ENCODE measurements around the gene MAIP1. TPM values are rescaled to one million over a fixed set of nuclear protein-coding genes. Genes with fewer than 3 reads are reported as not detected.

The MAIP1 gene
- total RNA-seq, 1 experiment from 2014 or later, result 27.9 TPM

DNA sequence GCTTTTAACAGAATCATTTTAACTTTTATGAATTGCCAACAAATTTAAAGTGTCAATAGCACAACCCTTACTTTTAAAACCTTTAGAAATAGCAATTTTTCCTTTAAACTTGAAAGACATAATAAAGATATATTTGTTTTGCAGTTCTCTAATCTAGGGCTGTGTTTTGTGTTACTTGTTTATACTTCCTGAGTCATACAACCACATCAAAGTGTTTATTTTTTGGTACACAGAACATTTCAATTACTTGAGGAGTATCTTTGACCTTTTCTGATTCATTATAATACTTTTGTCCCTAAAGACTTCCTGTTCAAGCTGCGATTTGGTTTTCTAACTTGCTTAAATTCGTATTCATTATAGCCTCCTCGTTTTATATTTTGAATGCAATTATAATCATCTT lies 21.9 kb upstream of the MAIP1 start:
- Mint-ChIP-seq H3K9me3 (ENCODE audit: low read depth, unreplicated experiment) (no peaks in the 10 kb centered on the region), H3K27ac (ENCODE audit: unreplicated experiment) (no peak overlapping the region), H3K36me3 (ENCODE audit: insufficient read depth, unreplicated experiment) (peaks cover 40% of the 10 kb centered on the region), H3K27me3 (ENCODE audit: unreplicated experiment) (no peaks in the 10 kb centered on the region), H3K4me3 (ENCODE audit: low read depth, unreplicated experiment) (no peak overlapping the region), H3K4me1 (ENCODE audit: low read depth, unreplicated experiment) (no peaks in the 10 kb centered on the region)
- no TSS peak for BruUV-seq (replicated peaks)
- TF ChIP-seq, protein P1, sequence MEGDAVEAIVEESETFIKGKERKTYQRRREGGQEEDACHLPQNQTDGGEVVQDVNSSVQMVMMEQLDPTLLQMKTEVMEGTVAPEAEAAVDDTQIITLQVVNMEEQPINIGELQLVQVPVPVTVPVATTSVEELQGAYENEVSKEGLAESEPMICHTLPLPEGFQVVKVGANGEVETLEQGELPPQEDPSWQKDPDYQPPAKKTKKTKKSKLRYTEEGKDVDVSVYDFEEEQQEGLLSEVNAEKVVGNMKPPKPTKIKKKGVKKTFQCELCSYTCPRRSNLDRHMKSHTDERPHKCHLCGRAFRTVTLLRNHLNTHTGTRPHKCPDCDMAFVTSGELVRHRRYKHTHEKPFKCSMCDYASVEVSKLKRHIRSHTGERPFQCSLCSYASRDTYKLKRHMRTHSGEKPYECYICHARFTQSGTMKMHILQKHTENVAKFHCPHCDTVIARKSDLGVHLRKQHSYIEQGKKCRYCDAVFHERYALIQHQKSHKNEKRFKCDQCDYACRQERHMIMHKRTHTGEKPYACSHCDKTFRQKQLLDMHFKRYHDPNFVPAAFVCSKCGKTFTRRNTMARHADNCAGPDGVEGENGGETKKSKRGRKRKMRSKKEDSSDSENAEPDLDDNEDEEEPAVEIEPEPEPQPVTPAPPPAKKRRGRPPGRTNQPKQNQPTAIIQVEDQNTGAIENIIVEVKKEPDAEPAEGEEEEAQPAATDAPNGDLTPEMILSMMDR (IDR thresholded peaks at IDR 0.05; ENCODE audit: unreplicated experiment), result no peak
- DNase-seq, result no peak
- CTCF ChIA-PET, result no interaction called here
- intact Hi-C loops (cut with micrococcal nuclease; ENCODE audit: unreplicated experiment), result no loop called here

DNA sequence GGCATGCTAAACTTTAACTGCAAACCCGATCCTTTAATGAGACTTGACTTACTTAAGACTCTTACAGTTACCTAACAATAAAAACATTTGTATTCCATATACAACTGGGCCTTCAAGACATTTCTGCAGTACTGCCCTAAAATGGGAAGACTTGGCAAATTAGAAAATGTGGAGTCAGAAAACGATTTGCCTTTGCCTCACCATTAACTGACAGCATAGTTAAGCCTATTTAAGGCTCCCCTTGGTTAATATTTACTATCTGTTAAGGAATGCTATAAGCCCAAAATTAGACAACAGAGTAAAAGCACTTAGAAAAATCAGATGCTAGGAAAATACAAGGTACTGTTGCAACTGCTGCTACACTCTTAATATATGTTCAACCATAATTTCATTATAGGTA lies 18.8 kb upstream of the MAIP1 start:
- Mint-ChIP-seq H3K27me3 (ENCODE audit: unreplicated experiment) (no peaks in the 10 kb centered on the region), H3K4me3 (ENCODE audit: low read depth, unreplicated experiment) (no peak overlapping the region), H3K36me3 (ENCODE audit: insufficient read depth, unreplicated experiment) (peaks cover 28% of the 10 kb centered on the region), H3K9me3 (ENCODE audit: low read depth, unreplicated experiment) (no peaks in the 10 kb centered on the region), H3K4me1 (ENCODE audit: low read depth, unreplicated experiment) (no peaks in the 10 kb centered on the region), H3K27ac (ENCODE audit: unreplicated experiment) (no peak overlapping the region)
- DNase-seq, result no peak
- CTCF ChIA-PET, result no interaction called here
- BruUV-seq (replicated peaks), result no TSS peak
- TF ChIP-seq, protein P1 (IDR thresholded peaks at IDR 0.05; ENCODE audit: unreplicated experiment), result no peak
- intact Hi-C loops (cut with micrococcal nuclease; ENCODE audit: unreplicated experiment), result no loop called here

GRCh38 chr2:199940373-199940772 lies 15.0 kb upstream of the MAIP1 start:
- H3K27ac Mint-ChIP-seq (ENCODE audit: unreplicated experiment), result no peak overlapping the region
- TF ChIP-seq, protein P1 (IDR thresholded peaks at IDR 0.05; ENCODE audit: unreplicated experiment), result no peak

DNA sequence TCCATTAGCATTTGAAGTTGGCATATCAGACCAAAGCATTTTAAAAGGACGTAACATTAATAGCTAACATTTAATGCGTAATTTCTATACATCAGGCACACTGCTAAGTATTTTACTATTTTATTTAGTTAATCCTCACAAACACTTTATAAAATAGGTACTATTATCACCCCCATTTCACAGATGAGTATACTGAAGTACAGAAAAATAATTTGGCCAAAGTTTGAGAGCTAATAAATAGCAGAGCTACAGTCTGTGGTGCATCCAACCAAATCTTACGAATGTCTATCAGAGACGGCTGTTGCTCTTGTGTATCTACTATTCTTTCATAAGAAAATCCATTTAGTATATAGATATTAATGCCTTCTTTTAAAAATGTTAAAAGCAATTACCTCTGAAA lies 12.0 kb upstream of the MAIP1 start:
- no peaks in the 10 kb centered on the region for H3K9me3 Mint-ChIP-seq (ENCODE audit: low read depth, unreplicated experiment)
- no peak overlapping the region for H3K4me3 Mint-ChIP-seq (ENCODE audit: low read depth, unreplicated experiment)
- H3K27ac Mint-ChIP-seq (ENCODE audit: unreplicated experiment), result no peak overlapping the region
- DNase-seq, result no peak
- CTCF ChIA-PET, result interaction anchor here (0.5 to 0.6 kb wide), 2 partner anchors 363 to 805 kb away, joined by 5 to 6 read pairs; partner anchors contain the start of gene SPATS2L
- intact Hi-C loops (cut with micrococcal nuclease; ENCODE audit: unreplicated experiment), result loop anchor here (5.0 kb wide), 1 partner anchor 81 kb away; no protein-coding TSS in a partner anchor
- no peaks in the 10 kb centered on the region for H3K27me3 Mint-ChIP-seq (ENCODE audit: unreplicated experiment)
- TF ChIP-seq, protein P1 (IDR thresholded peaks at IDR 0.05; ENCODE audit: unreplicated experiment), result no peak
- H3K36me3 Mint-ChIP-seq (ENCODE audit: insufficient read depth, unreplicated experiment), result peaks cover 32% of the 10 kb centered on the region
- H3K4me1 Mint-ChIP-seq (ENCODE audit: low read depth, unreplicated experiment), result no peaks in the 10 kb centered on the region
- no TSS peak for BruUV-seq (replicated peaks)

More at GRCh38 chr2:199940373-199940772, 15.0 kb upstream of the MAIP1 start:
- no peaks in the 10 kb centered on the region for H3K4me1 Mint-ChIP-seq (ENCODE audit: low read depth, unreplicated experiment)
- DNase-seq, result no peak
- H3K9me3 Mint-ChIP-seq (ENCODE audit: low read depth, unreplicated experiment), result no peaks in the 10 kb centered on the region
- H3K36me3 Mint-ChIP-seq (ENCODE audit: insufficient read depth, unreplicated experiment), result peaks cover 26% of the 10 kb centered on the region
- BruUV-seq (replicated peaks), result no TSS peak
- CTCF ChIA-PET, result interaction anchor here (0.6 to 1.4 kb wide), 5 partner anchors 14 to 236 kb away, joined by 3 to 5 read pairs (median 4); no protein-coding TSS in a partner anchor
- intact Hi-C loops (cut with micrococcal nuclease; ENCODE audit: unreplicated experiment), result loop anchor here (1.0 to 5.0 kb wide), 2 partner anchors 78 to 236 kb away; no protein-coding TSS in a partner anchor
- H3K4me3 Mint-ChIP-seq (ENCODE audit: low read depth, unreplicated experiment), result no peak overlapping the region
- H3K27me3 Mint-ChIP-seq (ENCODE audit: unreplicated experiment), result no peaks in the 10 kb centered on the region

All from Calu3 (cell line).